GM12874 (cell line): ENCODE measurements around the gene TOMM7.

Experiments
- TF ChIP-seq, protein P1 (sequence below): IDR thresholded peaks from 2 replicates; pipeline ENCODE4 v1.5.1; 2011; ENCODE audit warnings: low read depth, mild to moderate bottlenecking, control low read depth, low read length, moderate library complexity; ENCODE audit not compliant: insufficient read depth

The TOMM7 gene

DNA sequence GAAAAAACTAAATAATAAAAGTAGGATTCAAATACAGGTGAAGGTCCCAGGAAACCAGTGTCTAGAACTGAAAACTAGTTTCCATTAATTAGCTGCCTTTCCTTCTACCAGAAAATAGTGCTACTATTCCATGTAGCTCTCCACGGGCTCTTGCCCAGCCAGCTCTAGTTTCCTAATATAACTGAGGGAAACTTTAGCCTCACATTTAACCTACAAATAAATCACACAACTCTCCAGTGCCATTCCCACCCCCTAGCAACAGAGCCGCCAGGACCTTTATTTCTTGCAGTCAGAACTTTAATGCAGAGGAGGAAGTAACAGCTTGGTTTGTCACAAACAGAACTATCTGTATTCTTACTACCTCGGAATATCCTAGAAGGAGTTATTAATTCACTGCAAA lies 10.3 kb downstream of the TOMM7 start:
- TF ChIP-seq, protein P1, sequence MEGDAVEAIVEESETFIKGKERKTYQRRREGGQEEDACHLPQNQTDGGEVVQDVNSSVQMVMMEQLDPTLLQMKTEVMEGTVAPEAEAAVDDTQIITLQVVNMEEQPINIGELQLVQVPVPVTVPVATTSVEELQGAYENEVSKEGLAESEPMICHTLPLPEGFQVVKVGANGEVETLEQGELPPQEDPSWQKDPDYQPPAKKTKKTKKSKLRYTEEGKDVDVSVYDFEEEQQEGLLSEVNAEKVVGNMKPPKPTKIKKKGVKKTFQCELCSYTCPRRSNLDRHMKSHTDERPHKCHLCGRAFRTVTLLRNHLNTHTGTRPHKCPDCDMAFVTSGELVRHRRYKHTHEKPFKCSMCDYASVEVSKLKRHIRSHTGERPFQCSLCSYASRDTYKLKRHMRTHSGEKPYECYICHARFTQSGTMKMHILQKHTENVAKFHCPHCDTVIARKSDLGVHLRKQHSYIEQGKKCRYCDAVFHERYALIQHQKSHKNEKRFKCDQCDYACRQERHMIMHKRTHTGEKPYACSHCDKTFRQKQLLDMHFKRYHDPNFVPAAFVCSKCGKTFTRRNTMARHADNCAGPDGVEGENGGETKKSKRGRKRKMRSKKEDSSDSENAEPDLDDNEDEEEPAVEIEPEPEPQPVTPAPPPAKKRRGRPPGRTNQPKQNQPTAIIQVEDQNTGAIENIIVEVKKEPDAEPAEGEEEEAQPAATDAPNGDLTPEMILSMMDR = no peak

DNA sequence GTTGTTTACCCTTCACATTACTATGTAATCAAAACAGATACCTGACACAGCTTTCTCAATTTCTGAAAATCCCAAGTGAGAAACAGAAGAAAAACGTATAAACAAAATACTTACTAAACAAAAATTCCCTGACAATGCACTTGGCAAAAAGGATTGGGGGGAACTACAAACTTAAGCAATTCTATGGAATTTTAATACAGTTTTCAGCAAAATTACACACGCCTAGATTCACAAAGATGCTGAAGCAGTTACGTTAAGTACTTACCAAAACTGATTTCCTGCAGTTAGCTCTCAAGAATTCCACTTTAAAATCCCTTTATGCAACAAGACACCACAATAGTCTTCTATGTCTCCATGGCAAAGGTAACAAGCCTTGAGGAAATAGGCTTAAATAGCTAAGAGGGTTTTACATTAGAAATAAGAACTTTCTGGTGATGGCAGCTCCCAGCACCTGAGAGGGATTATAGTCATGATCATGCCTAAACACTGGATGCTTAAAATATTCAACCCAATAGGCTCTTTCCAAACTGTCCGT lies 10.8 kb downstream of the TOMM7 start:
- TF ChIP-seq, protein P1 = no peak

DNA sequence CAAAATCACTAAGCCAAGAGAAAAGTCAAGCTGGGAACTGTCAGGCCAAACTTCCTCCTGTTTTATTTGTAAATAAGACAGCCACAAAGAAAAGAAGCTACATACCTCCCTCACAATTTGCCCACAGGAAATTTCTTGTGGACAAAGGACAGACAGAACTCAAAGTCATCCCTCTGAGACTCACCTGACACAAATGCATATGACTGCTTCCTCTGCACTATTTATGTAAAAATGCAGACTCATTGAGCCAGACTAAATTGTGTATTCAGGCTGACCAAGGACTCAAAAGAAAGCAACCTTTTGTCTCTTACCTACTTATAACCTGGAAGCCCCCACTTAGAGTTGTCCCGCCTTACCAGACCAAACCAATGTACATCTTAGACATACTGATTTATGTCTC lies 11.8 kb downstream of the TOMM7 start:
- TF ChIP-seq, protein P1 = no peak

DNA sequence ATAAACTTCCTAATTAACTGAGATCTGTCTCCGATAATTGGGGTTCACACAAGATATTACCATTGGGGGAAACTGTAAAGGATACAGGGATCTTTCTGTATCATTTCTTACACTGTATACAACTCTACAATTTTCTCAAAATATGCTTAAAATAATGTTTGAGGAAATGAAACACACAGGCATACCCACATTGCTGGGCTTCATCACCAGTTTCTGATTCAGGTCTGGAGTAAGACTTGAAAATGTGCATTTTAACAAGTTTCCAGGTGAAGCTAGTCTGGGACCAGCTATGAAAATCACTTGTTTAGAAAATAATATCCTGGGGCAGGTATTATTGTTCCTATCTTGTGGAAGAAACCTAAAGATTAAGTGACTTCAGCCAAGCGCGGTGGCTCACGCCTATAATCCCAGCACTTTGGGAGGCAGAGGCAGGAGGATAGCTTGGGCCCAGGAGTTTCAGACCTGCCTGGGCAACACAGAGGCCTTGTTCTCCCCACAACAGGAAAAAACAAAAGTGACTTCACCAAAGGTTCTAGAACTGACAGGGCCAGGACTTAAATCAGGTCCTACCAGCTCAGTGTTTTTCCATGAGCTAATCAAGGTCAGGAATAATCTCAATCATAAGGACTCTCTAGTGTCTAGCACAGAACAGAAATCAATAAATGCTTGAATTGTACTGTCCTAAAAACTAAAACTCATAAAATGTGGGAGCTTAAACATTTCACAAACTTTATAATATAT lies 12.6 kb downstream of the TOMM7 start:
- TF ChIP-seq, protein P1 = no peak

DNA sequence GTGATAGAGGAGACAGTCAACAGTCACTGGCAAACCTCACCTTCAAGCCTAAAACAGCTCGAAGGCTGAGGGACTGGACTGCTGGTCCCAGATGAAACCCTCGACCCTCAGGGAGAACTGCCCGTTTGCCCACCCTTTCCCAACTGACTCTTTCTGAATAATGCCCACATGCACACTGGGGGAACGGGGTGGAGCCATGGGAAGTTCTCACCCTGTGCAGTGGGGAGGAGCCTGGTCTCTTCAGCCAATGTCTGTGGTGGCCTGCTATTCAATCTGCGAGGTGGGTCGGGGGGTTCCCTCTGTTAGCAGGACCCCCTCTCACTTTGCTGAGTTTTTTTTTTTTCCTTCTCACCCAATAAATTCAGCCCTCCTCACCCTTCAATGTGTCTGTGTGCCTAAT lies 14.5 kb downstream of the TOMM7 start:
- TF ChIP-seq, protein P1 = no peak

DNA sequence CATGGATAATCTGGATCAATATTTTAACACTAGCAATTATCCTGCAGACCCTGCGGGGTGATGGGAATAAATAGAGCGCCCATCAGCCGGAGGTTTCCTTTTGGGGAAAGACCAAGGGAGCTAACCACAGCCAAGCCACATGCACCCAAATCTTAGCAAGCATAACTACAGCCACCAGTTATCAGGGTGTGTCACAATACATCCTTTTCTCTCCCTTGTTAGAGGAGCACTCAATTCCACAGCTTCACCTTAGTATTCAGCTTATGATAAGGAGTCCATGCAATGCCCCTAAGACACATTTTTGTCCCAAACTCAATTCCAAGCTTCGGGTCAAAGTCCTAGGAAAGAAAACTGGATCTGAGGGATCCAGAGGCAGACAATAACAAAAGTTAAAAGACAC lies 15.9 kb downstream of the TOMM7 start:
- TF ChIP-seq, protein P1 = no peak

DNA sequence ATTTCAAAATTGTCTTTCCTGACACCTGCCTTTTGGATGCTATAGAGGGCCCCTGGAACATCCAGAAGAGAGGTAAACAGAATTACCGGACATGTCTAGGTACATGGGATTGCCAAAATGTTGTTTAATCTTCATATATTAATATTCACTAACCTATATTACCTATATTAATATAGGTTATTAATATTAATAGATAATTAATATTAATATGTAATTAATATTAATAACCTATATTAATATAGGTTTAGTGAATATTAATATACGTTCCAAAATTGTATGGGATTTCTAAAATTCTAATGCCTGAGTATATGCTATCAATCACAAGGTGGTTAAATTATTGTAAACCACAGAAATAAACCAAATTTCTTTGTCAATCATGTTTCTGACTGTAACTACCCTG lies 17.4 kb downstream of the TOMM7 start:
- TF ChIP-seq, protein P1 = no peak
